ENCODE results near the gene MRPS25. TPM values are rescaled to one million over a fixed set of nuclear protein-coding genes. Genes with fewer than 3 reads are reported as not detected.

The MRPS25 gene
- total and polyA plus RNA-seq, 4 donors = 12.6 to 55.1 (median 42.9) TPM

DNA sequence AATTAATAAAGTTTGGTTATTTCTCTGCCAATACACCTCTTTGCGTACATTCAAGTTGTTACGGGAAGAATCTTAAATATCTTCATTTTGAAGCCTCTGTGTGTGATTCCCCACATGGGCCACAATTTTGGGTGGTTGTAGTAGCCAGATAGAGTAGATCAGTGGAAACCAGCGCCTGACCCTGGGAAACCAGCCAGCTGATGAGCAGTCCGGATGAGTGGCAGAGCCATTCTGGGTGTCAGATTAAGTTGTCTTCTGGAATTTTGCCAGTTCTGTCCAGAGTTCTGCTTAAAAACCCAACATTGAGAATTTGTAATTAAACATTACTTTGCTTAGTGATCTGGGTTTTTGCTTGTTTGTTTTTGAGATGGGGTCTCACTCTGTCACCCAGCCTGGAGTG is 49.7 kb downstream of the MRPS25 start:
- no peaks in the 10 kb centered on the region for H3K9me3 ChIP-seq (ENCODE audit: control insufficient read depth in 4 of 4, low read length in 3 of 4)
- H3K27ac ChIP-seq (ENCODE audit: low read depth in 1 of 2, low read length in 2 of 2) = no peak overlapping the region
- DNase-seq (ENCODE audit: low spot score) = no peak
- TF ChIP-seq, protein P1, sequence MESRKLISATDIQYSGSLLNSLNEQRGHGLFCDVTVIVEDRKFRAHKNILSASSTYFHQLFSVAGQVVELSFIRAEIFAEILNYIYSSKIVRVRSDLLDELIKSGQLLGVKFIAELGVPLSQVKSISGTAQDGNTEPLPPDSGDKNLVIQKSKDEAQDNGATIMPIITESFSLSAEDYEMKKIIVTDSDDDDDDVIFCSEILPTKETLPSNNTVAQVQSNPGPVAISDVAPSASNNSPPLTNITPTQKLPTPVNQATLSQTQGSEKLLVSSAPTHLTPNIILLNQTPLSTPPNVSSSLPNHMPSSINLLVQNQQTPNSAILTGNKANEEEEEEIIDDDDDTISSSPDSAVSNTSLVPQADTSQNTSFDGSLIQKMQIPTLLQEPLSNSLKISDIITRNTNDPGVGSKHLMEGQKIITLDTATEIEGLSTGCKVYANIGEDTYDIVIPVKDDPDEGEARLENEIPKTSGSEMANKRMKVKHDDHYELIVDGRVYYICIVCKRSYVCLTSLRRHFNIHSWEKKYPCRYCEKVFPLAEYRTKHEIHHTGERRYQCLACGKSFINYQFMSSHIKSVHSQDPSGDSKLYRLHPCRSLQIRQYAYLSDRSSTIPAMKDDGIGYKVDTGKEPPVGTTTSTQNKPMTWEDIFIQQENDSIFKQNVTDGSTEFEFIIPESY (IDR thresholded peaks at IDR 0.05) = no peak
- H3K4me3 ChIP-seq (ENCODE audit: low read depth in 1 of 3, low read length in 3 of 3) = no peak overlapping the region
- WGBS = 82% methylated on average over 4 of the region's 4 CpGs
- no peak overlapping the region for H3K9ac ChIP-seq (ENCODE audit: low read depth in 1 of 2, low read length in 2 of 2)
- no peaks in the 10 kb centered on the region for H3K27me3 ChIP-seq (ENCODE audit: control insufficient read depth in 4 of 4, insufficient read depth in 4 of 4, low read length in 3 of 4)
- no peaks in the 10 kb centered on the region for H3K4me1 ChIP-seq (ENCODE audit: control insufficient read depth in 4 of 4, insufficient read depth in 4 of 4, low read length in 3 of 4)
- H3K36me3 ChIP-seq (ENCODE audit: control insufficient read depth in 4 of 4, insufficient read depth in 3 of 4, low read depth in 1 of 4, low read length in 3 of 4) = peaks cover 5 to 48% (median 39%) of the 10 kb centered on the region in 4 donors

DNA sequence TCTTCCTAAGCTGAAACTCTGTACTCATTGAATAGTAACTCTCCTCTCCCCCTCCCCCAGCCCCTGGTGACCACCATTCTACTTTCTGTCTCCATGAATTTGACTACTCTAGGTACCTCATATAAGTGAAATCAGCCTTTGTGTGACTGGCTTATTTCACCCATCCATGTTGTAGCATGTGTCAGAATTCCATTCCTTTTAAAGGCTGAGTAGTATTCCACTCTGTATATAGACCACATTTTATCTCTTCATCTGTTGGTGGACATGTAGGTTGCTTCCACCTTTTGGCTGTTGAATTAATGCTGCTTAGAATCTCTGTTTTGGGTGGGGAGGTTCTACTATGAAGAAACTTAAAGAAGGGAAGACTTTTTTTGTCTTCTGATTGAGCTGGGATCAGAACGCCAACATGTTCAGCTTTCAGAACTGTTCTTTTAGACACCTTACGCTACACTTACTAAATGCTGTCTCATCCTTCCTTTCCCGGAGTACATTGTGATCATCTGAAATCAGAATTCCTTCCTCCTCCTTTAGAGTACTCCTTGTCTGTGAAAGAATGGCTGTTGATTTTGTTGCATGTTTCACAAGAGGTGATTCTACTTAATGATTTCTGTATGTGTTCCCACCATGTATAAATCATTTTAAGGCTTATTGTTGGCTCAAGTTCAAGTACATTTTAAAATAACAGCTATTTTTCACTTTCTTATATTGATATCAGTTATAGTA is 50.3 kb downstream of the MRPS25 start:
- Histone ChIP-seq H3K4me3 (ENCODE audit: low read depth in 1 of 3, low read length in 3 of 3) (no peak overlapping the region), H3K27me3 (ENCODE audit: control insufficient read depth in 4 of 4, insufficient read depth in 4 of 4, low read length in 3 of 4) (no peaks in the 10 kb centered on the region), H3K9me3 (ENCODE audit: control insufficient read depth in 4 of 4, low read length in 3 of 4) (no peaks in the 10 kb centered on the region), H3K9ac (ENCODE audit: low read depth in 1 of 2, low read length in 2 of 2) (no peak overlapping the region), H3K36me3 (ENCODE audit: control insufficient read depth in 4 of 4, insufficient read depth in 3 of 4, low read depth in 1 of 4, low read length in 3 of 4) (peaks cover 2 to 42% (median 35%) of the 10 kb centered on the region in 4 donors), H3K27ac (ENCODE audit: low read depth in 1 of 2, low read length in 2 of 2) (no peak overlapping the region), H3K4me1 (ENCODE audit: control insufficient read depth in 4 of 4, insufficient read depth in 4 of 4, low read length in 3 of 4) (no peaks in the 10 kb centered on the region)
- 91% methylated on average over 3 of the region's 3 CpGs for WGBS
- TF ChIP-seq RAD21 (IDR thresholded peaks at IDR 0.05) = no peak
- TF ChIP-seq SP1 (IDR thresholded peaks at IDR 0.05) = no peak
- no peak for TF ChIP-seq FOXA1 (IDR thresholded peaks at IDR 0.05)
- no peak for TF ChIP-seq HNF4G (IDR thresholded peaks at IDR 0.05)
- TF ChIP-seq JUND (IDR thresholded peaks at IDR 0.05) = no peak
- TF ChIP-seq RXRA (IDR thresholded peaks at IDR 0.05) = no peak
- no peak for DNase-seq (ENCODE audit: low spot score)

DNA sequence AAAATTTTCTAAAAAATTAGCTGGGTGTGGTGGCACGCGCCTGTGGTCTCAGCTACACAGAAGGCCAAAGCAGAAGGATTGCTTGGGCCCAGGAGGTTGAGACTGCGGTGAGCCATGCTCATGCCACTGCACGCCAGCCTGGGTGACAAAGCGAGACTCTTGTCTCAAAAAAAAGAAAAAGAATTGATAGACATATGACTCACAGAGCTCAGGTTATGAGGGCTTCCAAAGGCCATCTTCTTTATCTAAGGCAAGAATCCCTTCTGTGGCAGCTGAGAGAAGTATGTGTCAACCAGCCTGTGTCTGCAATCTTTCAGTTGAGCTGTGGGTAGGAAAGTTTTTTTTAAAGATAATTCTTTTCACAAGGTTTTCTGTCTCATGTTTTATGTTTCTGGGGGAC is 53.9 kb downstream of the MRPS25 start:
- H3K4me3 ChIP-seq (ENCODE audit: low read depth in 1 of 3, low read length in 3 of 3) = no peak overlapping the region
- no peaks in the 10 kb centered on the region for H3K4me1 ChIP-seq (ENCODE audit: control insufficient read depth in 4 of 4, insufficient read depth in 4 of 4, low read length in 3 of 4)
- TF ChIP-seq YY1 (IDR thresholded peaks at IDR 0.05) = no peak
- no peak for TF ChIP-seq HNF4A (conservative IDR thresholded peaks at IDR 0.05)
- no peak for TF ChIP-seq NR2F2 (IDR thresholded peaks at IDR 0.05)
- TF ChIP-seq, protein P2, sequence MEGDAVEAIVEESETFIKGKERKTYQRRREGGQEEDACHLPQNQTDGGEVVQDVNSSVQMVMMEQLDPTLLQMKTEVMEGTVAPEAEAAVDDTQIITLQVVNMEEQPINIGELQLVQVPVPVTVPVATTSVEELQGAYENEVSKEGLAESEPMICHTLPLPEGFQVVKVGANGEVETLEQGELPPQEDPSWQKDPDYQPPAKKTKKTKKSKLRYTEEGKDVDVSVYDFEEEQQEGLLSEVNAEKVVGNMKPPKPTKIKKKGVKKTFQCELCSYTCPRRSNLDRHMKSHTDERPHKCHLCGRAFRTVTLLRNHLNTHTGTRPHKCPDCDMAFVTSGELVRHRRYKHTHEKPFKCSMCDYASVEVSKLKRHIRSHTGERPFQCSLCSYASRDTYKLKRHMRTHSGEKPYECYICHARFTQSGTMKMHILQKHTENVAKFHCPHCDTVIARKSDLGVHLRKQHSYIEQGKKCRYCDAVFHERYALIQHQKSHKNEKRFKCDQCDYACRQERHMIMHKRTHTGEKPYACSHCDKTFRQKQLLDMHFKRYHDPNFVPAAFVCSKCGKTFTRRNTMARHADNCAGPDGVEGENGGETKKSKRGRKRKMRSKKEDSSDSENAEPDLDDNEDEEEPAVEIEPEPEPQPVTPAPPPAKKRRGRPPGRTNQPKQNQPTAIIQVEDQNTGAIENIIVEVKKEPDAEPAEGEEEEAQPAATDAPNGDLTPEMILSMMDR (IDR thresholded peaks at IDR 0.05; ENCODE audit: low read depth, low read length, missing input control) = no peak
- TF ChIP-seq FOXA1 (IDR thresholded peaks at IDR 0.05) = no peak
- no peak for TF ChIP-seq FOXA2 (IDR thresholded peaks at IDR 0.05)
- TF ChIP-seq EGR1 (IDR thresholded peaks at IDR 0.05; ENCODE audit: low read depth in 2 of 2) = no peak
- WGBS = 99% methylated on average over 5 of the region's 5 CpGs
- peaks cover 4 to 29% (median 23%) of the 10 kb centered on the region in 4 donors for H3K36me3 ChIP-seq (ENCODE audit: control insufficient read depth in 4 of 4, insufficient read depth in 3 of 4, low read depth in 1 of 4, low read length in 3 of 4)
- DNase-seq (ENCODE audit: low spot score) = no peak
- no peak overlapping the region for H3K27ac ChIP-seq (ENCODE audit: low read depth in 1 of 2, low read length in 2 of 2)
- no peaks in the 10 kb centered on the region for H3K27me3 ChIP-seq (ENCODE audit: control insufficient read depth in 4 of 4, insufficient read depth in 4 of 4, low read length in 3 of 4)
- H3K9ac ChIP-seq (ENCODE audit: low read depth in 1 of 2, low read length in 2 of 2) = no peak overlapping the region
- H3K9me3 ChIP-seq (ENCODE audit: control insufficient read depth in 4 of 4, low read length in 3 of 4) = no peaks in the 10 kb centered on the region

All from liver (tissue), 9 donors.